IMR-90 (cell line): ENCODE data around the gene TRPC4AP.

Source experiments
- CTCF ChIP-seq: conservative IDR thresholded peaks from 2 replicates; pipeline ENCODE4 v1.5.1; 2012; ENCODE audit warnings: mild to moderate bottlenecking, low read depth, low read length, improper control_type of control experiment
- ELK1 ChIP-seq: fragments of 150-350 bp; IDR thresholded peaks from 2 replicates; pipeline ENCODE4 v1.6.1; 2016; ENCODE audit warnings: low read depth, mild to moderate bottlenecking, low read length, moderate library complexity, borderline replicate concordance
- FOS ChIP-seq: fragments of 150-350 bp; IDR thresholded peaks from 2 replicates; pipeline ENCODE4 v1.6.1; 2016; ENCODE audit warnings: low read depth, low read length
- MXI1 ChIP-seq: IDR thresholded peaks from 2 replicates; pipeline ENCODE4 v1.6.1; 2012; ENCODE audit warnings: low read depth, mild to moderate bottlenecking, low read length, moderate library complexity, borderline replicate concordance
- NFE2L2 ChIP-seq: fragments of 150-350 bp; IDR thresholded peaks from 2 replicates; pipeline ENCODE4 v1.6.1; 2016; ENCODE audit warnings: low read depth, mild to moderate bottlenecking, low read length
- POLR2A ChIP-seq: IDR thresholded peaks from 2 replicates; pipeline ENCODE4 v1.6.1; 2012; ENCODE audit warnings: mild to moderate bottlenecking, low read depth, low read length
- RAD21 ChIP-seq: IDR thresholded peaks from 2 replicates; pipeline ENCODE4 v1.6.1; 2012; ENCODE audit warnings: low read length, improper control_type of control experiment
- RFX5 ChIP-seq: IDR thresholded peaks from 2 replicates; pipeline ENCODE4 v1.8.0; 2012; ENCODE audit warnings: low read depth, mild to moderate bottlenecking, low read length, moderate library complexity
- SMC3 ChIP-seq: fragments of 150-350 bp; IDR thresholded peaks from 2 replicates; pipeline ENCODE4 v1.6.1; 2016; ENCODE audit warnings: low read depth, mild to moderate bottlenecking, antibody characterized with exemption, low read length, moderate library complexity
- TF ChIP-seq, protein P1 (sequence below): fragments of 150-350 bp; IDR thresholded peaks from 2 replicates; pipeline ENCODE4 v1.6.1; 2017; ENCODE audit warnings: mild to moderate bottlenecking, antibody characterized with exemption, low read length, low read depth

DNA sequence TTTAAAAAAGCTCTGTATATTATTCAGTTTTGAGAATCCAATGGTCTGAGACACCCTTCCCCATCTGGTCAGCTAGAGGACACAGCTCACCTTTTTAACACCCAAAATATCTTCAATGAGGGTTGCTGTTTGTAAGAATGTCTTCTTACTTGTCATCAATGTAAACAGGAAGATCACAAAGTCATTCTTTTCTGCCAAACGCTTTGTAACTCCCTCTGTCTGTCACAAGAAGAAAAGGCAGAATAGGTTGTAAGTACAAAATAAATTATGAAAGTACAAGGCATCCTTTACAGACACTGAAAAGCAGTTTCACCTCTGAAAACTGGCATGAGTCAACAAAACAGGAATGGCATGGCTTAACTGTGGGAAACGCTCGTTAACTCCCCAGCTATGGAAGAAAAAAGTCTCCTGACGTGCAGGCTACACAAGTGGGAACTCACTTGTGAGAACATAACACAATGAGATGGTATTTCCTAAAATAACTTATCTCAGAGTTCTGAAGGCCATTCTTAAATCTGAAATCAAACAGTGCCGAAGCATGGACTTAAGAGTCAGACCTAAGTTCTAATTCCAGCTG lies 42.7 kb downstream of the TRPC4AP start:
- no peak for TF ChIP-seq CTCF
- TF ChIP-seq POLR2A = no peak
- no peak for TF ChIP-seq FOS
- TF ChIP-seq RAD21 = no peak
- no peak for TF ChIP-seq NFE2L2
- TF ChIP-seq, protein P1, sequence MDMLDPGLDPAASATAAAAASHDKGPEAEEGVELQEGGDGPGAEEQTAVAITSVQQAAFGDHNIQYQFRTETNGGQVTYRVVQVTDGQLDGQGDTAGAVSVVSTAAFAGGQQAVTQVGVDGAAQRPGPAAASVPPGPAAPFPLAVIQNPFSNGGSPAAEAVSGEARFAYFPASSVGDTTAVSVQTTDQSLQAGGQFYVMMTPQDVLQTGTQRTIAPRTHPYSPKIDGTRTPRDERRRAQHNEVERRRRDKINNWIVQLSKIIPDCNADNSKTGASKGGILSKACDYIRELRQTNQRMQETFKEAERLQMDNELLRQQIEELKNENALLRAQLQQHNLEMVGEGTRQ = no peak
- no peak for TF ChIP-seq ELK1
- no peak for TF ChIP-seq SMC3
- TF ChIP-seq RFX5 = no peak
- TF ChIP-seq MXI1 = no peak
